NT2/D1 (cell line): ENCODE data around the gene CELF5.

ENCODE experiments used
- YY1 ChIP-seq: IDR thresholded peaks from 2 replicates; pipeline ENCODE4 v1.6.1; 2011; ENCODE audit not compliant: insufficient read length, insufficient read depth
- ZNF274 ChIP-seq: IDR thresholded peaks from 2 replicates; pipeline ENCODE4 v1.6.1; 2011; ENCODE audit warnings: mild to moderate bottlenecking, low read depth, low read length

DNA sequence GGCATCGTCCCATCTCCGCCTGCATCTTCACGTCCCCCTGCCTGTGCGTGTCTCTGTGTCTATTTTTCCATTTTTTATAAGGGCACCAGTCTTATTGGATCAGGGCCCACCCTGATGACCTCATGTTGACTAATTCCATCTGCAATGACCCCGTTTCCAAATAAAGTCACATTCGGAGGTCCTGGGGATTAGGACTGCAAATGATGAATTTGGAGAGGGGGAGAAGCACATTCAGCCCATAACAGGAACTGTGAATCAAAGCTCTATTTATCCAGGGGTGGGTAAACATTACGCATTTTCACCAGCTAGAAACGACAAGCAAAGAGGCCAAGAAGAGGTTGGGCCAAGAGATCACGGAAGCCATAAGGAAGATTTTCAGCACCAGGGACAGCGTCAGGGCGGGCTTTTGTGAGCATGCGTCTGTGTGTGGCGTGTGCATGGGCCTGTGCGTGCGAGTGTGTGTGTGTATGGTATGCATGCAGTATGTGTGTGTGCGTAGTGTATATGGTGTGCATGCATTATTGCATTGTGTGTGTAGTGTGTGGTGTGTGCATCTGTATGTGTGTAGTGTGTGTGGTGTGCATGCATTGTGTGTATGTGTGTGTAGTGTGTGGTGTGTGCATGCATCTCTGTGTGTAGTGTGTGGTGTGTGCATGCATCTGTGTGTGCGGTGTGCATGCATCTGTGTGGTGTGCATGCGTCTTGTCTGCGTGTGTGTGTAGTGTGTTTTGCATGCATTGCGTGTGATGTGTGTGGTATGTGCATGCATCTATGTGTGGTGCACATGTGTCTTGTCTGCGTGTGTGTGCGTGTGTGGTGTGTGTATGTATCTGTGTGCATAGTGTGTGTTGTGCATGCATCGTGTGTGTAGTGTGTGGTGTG lies 19.6 kb downstream of the CELF5 start:
- no peak for TF ChIP-seq YY1
- no peak for TF ChIP-seq ZNF274
